HG02943 (cell line): ENCODE measurements around the gene TSPO.

Experiments
- ATAC-seq: cut with Tn5 transposase; IDR thresholded peaks from one replicate; pipeline ENCODE4 v1.9.1; 2021; ENCODE audit warnings: mild to moderate bottlenecking, low read depth, moderate library complexity; ENCODE audit not compliant: unreplicated experiment

Gene TSPO

DNA sequence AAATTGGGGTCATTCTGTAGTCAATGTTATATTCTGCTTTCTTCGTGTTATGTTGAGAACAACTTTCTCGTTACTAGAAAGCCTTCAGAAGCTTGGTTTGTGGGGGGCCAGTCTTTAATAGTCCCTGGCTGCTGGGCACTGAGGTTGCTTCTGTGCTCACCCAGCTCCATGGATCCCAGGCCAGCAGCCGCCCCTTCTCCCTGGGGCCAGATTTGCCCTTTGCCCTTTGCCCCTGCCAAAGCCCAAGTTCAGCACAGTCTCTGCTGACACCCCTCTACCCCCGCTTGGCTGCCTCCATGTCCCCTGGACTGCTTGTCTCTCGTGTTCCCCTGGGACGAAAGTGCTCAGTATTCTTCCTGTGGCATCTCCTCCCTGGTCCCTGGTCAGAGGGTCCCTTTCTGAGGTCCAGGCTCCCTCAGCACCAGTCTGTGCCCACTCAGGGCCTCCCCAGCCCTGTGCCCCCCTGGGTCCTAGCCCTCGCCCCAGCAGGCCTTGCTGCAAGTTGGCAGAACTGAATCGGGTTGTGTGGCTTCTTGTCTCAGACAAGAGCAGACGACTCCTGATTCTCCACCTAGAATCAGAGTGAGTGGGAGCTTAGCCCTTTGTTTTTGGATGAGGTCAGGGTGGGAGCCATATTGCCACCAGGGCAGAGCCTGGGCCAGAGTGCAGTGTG is 6.7 kb downstream of the TSPO start:
- no peak for ATAC-seq

DNA sequence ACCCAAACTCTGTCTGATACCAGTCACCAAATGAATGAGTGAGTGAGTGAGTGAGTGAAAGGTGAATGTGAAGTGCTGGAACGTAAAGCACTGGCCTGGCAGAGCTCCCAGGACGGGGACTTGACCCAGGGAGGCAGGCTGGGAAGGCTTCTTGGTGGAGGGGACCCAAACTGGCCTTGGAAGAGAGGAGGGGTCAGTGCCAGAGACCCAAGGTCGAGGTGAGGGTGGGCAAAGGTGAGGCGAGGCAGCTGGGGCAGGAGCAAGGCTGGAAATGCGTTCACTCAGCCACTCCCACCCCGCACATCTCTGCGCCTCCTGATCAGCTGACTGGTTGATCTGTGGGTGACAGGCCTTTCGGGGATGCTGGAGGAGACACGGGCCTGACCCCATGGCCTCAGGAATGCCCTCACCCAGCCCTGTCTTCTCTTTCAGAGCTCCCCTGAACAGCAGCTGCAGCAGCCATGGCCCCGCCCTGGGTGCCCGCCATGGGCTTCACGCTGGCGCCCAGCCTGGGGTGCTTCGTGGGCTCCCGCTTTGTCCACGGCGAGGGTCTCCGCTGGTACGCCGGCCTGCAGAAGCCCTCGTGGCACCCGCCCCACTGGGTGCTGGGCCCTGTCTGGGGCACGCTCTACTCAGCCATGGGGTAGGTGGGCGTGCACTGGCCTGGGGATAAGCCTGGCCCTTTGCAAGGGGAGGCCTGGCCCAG is 7.6 kb downstream of the TSPO start:
- ATAC-seq: no peak

DNA sequence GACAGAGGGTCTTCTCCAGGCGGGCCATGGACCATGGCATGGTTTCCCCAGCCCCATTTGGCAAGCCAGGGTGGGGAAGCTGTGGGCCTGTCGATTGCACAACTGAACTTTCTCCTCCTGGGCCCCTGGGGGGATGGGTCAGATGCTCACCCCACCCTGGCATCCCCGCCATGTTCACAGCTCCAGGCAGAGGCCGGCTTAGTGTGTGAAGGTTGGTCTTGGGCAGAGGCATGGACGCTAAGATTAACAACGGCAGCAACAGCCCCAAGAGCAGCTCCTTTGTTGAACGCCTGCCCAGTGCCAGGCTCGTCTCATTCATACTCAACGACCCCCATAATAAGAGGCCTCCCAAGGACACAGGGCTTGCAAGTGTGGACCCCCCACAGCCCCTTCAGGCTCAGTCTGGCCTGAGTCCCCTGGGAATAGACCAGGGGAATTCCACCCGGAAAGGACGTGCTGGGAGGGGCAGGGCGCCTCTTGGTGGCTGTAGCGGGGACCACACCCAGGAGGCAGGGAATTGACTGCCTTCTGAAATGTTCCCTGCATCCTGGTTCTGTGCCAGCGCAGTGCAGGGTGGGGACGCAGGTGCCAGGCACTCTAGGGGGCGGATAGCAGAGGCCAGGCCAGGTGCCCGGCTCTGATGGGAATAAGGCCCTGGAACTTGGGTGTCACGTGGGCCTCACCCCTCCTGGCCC is 8.3 kb downstream of the TSPO start:
- ATAC-seq: no peak

DNA sequence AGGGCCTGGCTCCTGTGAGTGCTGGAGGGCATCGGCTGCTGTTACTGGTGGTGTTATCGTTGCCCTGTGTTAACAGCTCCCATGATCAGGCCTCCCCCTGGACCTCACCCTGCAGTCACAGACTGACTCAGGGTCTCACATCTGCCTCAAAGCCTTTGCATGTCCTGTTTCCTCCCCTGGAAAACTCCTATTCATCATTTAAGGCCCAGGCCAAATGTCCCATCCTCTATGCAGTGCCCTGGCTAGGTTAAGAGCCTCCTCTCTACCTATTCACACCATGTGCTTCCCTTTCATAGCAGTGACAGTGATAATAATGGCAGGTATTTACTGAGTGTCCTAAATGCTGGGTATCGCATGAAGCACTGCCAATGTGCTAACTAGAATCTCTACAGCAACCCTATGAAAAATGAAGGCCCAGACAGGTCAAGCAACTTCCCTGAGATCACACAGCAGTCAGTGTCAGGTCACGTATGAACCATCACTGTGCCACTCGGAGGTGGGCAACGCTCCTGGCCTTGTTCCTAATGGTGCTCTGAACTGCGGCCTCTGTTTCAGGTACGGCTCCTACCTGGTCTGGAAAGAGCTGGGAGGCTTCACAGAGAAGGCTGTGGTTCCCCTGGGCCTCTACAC is 9.3 kb downstream of the TSPO start:
- ATAC-seq: no peak

DNA sequence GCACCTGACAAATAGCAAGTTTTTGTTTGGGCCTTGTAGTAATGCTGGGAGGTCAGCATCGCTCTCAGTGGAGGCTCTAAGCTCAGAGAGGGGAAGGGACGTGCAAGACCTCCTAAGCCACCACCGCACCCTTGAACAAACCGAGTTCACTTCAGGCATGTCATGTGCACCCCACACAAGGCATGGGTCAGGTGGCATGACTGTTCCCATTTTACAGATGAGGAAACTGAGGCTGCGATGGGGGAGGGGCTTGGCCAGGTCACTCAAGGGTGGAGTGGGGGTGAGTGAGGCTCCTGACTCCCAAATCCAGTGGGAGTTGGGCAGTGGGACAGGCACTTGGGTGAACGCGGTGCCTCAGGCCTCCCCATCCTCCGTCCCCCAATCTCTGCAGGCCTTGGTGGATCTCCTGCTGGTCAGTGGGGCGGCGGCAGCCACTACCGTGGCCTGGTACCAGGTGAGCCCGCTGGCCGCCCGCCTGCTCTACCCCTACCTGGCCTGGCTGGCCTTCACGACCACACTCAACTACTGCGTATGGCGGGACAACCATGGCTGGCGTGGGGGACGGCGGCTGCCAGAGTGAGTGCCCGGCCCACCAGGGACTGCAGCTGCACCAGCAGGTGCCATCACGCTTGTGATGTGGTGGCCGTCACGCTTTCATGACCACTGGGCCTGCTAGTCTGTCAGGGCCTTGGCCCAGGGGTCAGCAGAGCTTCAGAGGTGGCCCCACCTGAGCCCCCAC is 11.2 kb downstream of the TSPO start:
- no peak for ATAC-seq

DNA sequence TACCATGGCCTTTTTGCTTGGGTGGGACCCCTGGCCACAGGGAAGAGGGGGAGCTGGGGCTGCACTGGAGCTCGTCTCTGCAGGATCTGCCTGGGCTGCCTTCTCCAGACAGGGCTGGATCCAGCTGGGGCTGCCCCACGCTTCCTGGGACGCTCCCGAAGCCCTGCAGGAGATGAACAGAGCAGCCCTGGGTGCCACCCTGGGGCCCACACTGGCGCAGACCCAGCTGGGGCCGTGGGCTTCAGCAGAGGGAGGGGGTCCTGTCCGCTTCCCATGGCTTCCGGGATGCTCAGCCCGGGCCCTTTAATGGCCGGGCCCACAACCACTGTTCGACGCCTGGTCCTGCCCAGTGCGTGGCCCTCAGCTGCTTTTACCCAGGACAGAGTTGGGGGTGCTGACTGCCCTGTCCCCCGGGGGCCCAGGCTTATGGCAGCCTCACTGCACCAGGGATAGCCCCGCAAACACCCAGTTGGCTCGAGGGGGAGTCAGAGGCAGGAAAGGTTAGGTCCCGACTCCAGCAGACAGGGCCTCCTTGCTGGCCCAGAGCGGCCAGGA is 12.0 kb downstream of the TSPO start:
- ATAC-seq: no peak

DNA sequence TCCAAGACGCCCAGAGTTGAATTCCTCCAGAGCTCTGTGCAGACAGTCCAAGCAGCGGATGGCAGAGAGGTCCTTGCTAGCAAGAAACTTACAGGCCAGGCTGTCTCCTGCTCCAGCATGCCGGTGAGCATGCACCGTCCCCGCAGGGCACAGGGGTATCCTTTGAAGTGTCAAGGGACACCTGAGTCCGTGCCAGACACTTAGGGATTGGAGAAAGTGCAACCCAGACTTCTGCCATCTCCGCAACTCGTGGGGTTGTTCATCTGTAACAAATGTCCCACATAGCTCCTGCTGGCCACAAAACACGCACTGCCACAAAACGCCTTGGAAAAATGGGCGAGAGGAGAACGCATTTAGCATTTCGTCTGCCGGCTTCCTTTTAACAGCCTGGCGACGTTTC is 13.3 kb downstream of the TSPO start:
- no peak for ATAC-seq

DNA sequence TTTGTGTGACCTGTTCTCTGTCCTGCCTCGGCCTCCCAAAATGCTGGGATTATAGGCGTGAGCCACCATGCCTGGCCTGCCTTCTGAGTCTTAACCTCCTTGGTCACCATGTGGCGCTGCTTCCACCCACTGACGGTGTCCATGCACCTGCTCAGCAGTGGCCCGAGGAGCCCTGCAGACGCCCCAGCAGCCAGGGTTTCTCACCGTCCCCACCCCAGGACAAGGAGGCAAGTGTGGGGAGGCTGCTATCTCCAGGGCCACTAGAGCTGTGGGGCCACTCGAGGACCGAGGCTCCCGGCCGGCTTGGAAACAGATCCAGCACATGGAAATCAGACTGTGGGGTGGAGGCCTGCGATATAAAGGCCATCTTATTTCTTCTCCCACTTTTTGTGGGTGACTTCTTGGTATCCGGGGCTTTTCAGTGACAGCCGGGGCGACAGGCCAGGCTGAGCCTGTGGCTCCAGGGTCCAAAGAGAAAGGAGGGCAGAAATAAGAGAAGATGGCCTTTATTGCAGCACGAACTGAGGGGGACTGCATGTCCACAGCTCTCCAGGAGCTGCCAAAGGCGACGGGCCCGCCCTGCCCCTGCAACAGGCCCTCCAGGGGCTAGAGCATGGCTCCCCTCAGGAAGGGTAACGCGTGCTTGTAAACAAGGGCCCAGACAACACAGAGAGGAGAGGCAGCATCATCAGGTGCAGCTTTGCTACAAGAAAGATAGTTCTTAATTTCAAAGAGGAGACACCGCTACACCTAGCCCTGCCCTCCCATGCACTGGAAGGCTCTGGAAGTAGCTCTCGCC is 15.0 kb downstream of the TSPO start:
- ATAC-seq: no peak

DNA sequence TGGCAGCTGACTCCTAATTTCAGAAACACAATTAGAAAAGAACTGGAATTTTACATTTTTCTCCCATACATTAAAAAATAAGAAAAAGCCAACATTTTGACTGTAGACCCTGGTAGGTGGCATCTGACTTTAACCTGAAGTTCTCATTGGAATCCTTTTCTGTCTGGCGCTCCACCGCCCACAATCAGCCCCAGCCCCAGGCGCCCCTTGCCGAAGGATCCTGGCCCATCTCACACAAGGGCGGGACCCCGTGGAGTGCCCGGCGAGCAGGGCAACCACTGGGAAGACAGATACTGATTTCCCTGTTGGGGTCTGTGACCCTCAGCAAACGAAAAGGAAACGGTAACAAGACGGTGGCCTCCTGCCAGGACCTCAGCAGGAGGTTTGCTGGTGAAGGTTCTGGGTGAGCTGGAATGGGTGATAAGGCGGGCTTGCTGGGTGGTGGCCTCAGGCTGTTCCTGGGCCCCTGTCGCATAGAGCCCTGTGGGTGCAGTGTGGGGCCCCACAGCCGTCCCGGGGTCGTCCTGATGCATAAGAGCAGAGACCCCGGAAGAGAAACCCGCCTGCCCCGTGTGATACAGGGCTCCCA is 15.7 kb downstream of the TSPO start:
- ATAC-seq: no peak

DNA sequence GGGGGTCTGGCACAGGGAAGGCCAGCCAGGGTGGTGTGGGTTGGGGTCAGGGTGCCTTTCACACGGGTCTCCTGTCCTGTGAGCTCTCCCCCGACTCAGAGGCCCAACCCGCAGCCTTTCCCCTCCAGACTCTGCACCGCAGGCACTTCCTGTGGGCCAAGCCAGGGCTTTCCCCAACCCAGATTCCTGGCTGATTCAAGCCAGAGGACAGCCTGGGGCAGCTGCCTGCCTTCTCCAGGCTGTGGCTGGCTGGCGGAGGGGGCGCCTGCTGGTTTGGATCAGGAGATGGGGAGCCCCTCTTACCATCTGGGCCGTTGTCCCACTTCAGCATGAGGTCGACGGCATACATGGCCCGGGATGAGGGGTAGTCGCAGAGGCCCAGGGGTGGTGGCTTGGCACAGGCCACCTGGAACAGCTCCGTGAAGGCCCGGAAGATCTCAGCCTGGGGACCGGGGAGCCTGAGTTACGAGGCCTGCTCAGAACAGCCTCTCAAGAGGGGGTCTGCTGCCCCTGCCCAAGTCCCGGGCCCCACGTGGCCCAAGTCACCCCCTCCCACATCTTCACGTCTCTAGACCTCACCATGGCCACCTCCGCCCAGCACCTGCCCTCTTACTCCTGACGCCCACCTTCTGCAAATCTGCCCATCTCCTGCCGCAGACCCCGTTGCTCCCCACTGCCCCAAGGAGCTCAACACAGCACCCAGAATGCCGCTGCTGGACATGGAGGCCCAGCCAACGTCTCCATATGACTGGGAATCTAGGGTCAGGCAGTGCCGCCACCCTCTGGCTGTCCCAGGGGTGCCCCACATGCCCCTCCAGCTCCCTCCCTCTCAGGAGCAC is 17.3 kb downstream of the TSPO start:
- ATAC-seq: no peak

DNA sequence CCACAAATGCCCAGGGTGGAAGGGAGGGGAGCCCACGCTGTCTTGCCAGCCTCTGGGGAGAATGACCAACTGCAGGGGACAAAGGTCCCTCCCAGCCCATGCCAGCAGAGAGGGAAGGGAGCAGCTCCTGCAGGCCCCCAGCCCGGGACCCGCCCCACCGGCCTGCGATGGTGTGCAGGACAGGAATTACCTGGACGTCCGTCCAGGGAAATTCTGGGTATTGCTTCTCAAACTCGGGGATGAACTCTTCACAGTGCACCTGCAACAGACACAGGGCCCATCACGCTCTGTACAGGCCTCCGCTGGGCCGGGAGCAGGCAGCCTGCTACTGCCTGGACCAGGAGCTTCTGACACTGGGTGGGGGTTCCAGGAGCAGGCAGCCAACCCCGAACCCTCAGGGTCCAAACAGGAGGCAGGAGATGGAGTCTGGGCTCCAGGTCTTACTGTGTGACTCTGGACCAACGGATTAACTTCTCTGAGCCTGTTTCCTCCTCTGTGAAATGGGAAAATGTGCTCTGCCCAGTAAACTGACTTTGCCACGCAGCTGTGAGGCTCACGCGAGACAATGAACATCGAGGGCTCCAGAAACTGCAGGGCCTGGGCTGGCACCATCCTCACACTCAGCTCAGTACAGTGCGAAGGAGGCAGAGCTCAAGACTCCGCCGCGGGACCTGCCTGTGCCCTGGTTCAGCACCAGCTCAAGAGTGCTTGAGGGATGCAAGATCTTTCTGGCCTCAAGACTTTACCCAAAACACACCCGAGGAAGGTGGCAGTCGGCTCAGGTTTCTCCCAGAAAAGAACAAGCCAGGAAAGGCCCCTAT is 18.2 kb downstream of the TSPO start:
- no peak for ATAC-seq

DNA sequence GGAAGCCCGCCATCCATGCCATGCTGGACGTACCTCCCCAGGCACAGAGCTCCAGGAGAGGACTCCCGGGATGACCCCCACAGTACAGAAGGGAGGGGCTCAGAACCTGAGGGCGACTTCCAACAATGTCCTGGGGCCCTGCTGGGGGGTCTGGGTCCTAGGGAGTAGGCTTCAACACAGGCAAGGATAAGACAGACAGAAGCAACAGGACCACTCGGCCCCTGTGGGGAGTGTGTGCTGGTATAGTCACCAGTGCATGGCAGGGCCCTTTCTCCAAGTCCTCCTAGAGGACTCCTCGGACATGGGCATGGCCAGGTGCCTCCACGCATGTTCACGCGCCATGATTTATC is 18.7 kb downstream of the TSPO start:
- ATAC-seq: no peak

DNA sequence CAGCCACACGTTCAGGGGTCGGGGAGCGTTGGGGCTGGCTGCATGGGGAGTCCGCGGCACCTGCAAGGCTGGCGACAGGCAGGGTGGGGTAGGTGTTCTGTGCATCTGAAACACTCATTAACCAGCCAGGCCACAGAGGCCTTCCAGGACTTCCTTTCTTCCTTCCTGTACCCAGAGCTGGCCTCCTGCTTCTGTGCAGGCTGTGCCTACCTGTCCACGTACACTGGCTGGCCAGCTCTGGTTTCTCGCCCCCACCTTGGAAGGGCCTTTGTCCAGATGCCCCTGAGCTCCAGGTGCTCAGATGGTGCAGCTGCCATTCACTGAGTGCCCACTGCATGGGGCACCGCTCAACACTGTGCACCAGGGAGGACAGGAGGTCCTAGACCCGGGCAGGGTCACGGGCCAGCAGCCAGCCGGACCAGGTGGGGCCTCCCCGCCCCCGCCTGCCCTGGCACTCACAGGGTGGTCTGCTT is 19.7 kb downstream of the TSPO start:
- no peak for ATAC-seq

DNA sequence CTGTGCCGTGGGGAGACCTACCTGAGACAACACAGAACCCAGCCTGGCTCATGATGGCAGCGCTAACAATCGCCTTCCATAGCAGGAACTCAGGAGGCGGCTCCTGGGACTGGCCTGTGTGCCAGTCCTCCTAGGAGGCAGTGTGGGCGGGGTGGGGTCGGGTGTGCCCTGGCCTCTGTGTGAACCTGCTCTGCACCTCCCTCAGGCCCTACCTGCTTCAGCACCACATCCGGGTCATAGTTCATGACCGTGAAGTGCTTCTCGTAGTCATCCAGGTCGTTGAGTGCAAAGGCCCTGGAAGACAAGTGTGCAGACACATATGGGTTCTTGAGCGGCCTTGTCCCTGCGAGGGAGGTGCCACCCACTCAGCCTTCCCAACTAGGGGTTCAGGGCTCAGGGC is 20.2 kb downstream of the TSPO start:
- ATAC-seq: no peak

DNA sequence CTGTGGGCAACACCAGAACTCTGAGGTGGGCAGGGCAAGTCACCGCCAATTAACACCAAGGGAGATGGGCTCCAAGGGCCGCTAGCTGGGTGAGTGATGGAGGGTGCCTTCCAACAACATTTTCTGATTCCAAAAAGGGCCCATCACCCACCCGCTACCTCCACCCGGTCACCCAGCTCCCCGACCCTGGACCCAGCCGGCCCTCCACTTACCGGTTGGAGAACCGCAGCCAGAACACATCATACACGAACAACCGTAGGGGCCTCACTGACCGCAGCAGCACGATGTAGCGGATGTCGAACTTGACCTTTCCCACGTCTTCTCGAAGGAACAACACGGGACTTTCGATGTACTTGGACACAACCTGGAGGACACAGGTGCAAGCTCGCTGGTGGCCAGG is 20.8 kb downstream of the TSPO start:
- no peak for ATAC-seq

DNA sequence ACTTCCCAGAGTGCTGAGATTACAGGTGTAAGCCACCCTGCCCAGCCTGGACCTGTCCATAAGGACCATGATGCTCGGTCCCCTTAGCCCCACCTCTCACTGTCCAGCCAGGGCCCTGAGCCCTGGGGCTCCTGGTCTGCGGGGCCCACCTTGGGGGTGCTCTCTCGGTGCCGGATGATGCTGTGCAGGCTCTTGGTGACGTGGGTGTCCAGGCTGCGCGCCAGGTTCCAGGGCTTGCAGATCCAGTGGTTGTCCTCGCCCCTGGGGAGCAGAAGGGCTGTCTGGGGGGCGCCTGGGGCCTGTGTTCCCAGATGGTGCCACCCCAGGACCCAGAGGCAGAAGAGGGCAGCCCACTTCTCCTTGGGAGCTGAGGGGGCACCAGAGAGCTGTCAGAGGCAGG is 22.2 kb downstream of the TSPO start:
- no peak for ATAC-seq

DNA sequence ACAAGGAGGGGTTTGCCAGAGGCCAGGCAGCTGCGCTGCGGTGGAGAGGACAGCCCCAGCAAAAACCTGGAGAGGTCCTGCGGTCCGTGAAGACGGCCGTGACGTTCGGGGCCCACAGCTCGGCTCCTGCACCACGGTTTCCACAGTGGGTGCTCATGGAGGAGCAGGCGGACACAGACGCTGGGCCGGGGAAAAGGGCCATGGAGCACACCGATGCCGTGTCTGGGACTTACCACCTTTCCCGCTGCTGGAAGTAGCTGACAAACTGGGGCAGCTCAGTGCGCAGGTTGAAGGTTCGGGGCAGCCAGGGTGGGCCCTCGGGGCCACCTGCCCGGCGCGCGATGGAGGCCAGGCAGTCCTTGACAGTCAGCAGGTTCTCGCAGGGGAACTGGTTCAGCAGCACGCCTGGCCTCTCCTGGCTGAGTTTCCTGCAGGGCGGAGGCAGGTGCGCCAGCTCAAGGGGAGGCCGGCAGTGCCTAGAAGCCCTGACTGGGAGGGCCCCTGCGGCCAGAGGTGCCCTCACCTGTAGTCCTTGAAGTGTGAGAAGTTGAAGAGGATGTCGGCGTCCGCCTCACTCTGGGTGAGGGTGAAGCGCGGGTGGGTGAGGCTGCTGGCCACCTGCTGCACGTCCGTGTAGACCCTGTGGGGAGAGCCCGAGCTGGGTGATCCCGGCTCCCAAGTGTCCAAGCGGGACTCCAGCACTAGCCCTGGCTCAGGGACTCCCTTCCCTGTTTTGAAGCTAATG is 22.8 kb downstream of the TSPO start:
- no peak for ATAC-seq
